Urinary bladder (tissue), 4 donors: ENCODE data around the gene BCL11A. TPM values are rescaled to one million over a fixed set of nuclear protein-coding genes. Genes with fewer than 3 reads are reported as not detected.

Experiments
- DNase-seq: peaks from one replicate; pipeline ENCODE4 v3.0.0-alpha.2; 2015; ENCODE audit errors: extremely low spot score
- H3K27ac ChIP-seq: one replicate; pipeline ENCODE4 v1.5.1; 2013; ENCODE audit warnings: low read depth, mild to moderate bottlenecking, moderate library complexity
- H3K36me3 ChIP-seq: one replicate; pipeline ENCODE4 v1.6.1; 2013; ENCODE audit warnings: mild to moderate bottlenecking, moderate library complexity; ENCODE audit not compliant: insufficient read depth
- H3K4me1 ChIP-seq: one replicate; pipeline ENCODE4 v1.6.1; 2013; ENCODE audit warnings: mild to moderate bottlenecking, moderate library complexity; ENCODE audit not compliant: insufficient read depth
- H3K4me3 ChIP-seq: one replicate; pipeline ENCODE4 v1.5.1; 2013; ENCODE audit warnings: low read depth, low read length
- WGBS: extraction: QIAGEN DNeasy Blood & Tissue Kit; methylation state at CpG from one replicate; pipeline ENCODE4 v1.1.7; 2013; 5-methylcytosine and 5-hydroxymethylcytosine counted together
- polyA plus RNA-seq: library from polyadenylated mRNA; stranded (reverse); fragments of 200-250 nt; gene quantifications from one replicate; pipeline ENCODE4 v1.2.3, GENCODE V29; 2013
- total RNA-seq: library from RNA; depleted of rRNA; stranded (reverse); fragments of >200 nt; gene quantifications from one replicate; pipeline ENCODE4 v1.2.3, GENCODE V29; 2014
- donor health status: healthy with polysubstance abuse.
- donor health status: healthy.

Gene BCL11A
- total and polyA plus RNA-seq, 2 donors, result 2.4 to 10.9 TPM

GRCh38 chr2:60412027-60412426 is 141.4 kb downstream of the BCL11A start:
- H3K4me1 ChIP-seq, result no peaks in the 10 kb centered on the region
- DNase-seq, result no peak
- no peak overlapping the region for H3K4me3 ChIP-seq
- no peak overlapping the region for H3K27ac ChIP-seq
- WGBS, result 90% methylated on average over 6 of the region's 6 CpGs
- no peaks in the 10 kb centered on the region for H3K36me3 ChIP-seq

- H3K4me3 ChIP-seq, result no peak overlapping the region
- 45% methylated on average over 3 of the region's 3 CpGs for WGBS
- H3K4me1 ChIP-seq, result no peaks in the 10 kb centered on the region
- no peaks in the 10 kb centered on the region for H3K36me3 ChIP-seq
- H3K27ac ChIP-seq, result no peak overlapping the region
- DNase-seq, result no peak
Observed at GRCh38 chr2:60411295-60411694, 142.2 kb downstream of the BCL11A start.

DNA sequence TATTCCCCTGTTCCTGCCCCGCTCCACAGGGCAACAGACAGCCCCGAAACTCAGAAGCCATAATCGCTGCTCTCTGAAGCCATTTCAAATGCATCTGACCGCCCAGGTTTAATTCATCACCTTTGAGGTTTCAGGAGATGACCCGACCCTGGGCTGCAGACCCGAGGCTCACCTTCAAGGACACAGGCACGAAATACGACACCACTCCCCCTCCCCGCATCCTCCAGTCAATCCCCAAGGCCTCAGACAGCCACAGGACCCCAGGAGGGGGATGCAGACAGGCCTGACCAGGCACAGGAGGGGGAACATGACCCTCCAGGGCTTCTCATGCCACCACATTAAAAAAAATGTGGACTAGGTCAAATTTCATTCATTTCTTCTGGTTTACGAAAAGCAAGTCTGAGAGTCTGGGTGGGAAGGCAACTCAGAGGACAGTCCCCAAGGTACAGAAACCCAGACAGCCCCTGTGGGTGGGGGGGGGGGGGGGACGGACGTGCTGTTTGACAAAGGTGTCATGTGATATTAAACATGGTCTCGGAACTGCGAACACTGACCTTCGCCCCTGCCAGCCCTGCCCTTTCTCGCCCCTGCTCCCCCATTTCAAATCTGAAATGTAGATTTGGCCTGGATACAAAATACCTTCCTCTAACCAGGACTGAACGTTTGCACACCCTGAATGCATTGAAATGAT is 142.9 kb downstream of the BCL11A start:
- DNase-seq, result no peak
- Histone ChIP-seq H3K4me1 (no peaks in the 10 kb centered on the region), H3K4me3 (no peak overlapping the region), H3K27ac (no peak overlapping the region), H3K36me3 (no peaks in the 10 kb centered on the region)
- 68% methylated on average over 17 of the region's 17 CpGs for WGBS

GRCh38 chr2:60409531-60409871 is 144.0 kb downstream of the BCL11A start:
- no peak for DNase-seq
- WGBS, result 84% methylated on average over 8 of the region's 8 CpGs
- no peaks in the 10 kb centered on the region for H3K4me1 ChIP-seq
- H3K36me3 ChIP-seq, result no peaks in the 10 kb centered on the region
- H3K27ac ChIP-seq, result no peak overlapping the region
- no peak overlapping the region for H3K4me3 ChIP-seq

GRCh38 chr2:60408811-60409530 is 144.5 kb downstream of the BCL11A start:
- no peak for DNase-seq
- H3K36me3 ChIP-seq, result no peaks in the 10 kb centered on the region
- H3K27ac ChIP-seq, result no peak overlapping the region
- H3K4me1 ChIP-seq, result no peaks in the 10 kb centered on the region
- H3K4me3 ChIP-seq, result no peak overlapping the region
- 80% methylated on average over 8 of the region's 8 CpGs for WGBS

- 95% methylated on average over 1 of the region's 1 CpG for WGBS
- H3K36me3 ChIP-seq, result no peaks in the 10 kb centered on the region
- no peak overlapping the region for H3K4me3 ChIP-seq
- no peaks in the 10 kb centered on the region for H3K4me1 ChIP-seq
- no peak overlapping the region for H3K27ac ChIP-seq
- DNase-seq, result no peak
Observed at GRCh38 chr2:60408207-60408606, 145.2 kb downstream of the BCL11A start.

- no peaks in the 10 kb centered on the region for H3K36me3 ChIP-seq
- no peak overlapping the region for H3K4me3 ChIP-seq
- DNase-seq, result no peak
- 27% methylated on average over 2 of the region's 2 CpGs for WGBS
- no peaks in the 10 kb centered on the region for H3K4me1 ChIP-seq
- no peak overlapping the region for H3K27ac ChIP-seq
Observed at GRCh38 chr2:60407398-60407797, 146.1 kb downstream of the BCL11A start.

- Histone ChIP-seq H3K4me1 (no peaks in the 10 kb centered on the region), H3K4me3 (no peak overlapping the region), H3K27ac (no peak overlapping the region), H3K36me3 (no peaks in the 10 kb centered on the region)
- 76% methylated on average over 7 of the region's 7 CpGs for WGBS
- no peak for DNase-seq
Observed at GRCh38 chr2:60406192-60406591, 147.3 kb downstream of the BCL11A start.

GRCh38 chr2:60405271-60405919 is 148.1 kb downstream of the BCL11A start:
- Histone ChIP-seq H3K36me3 (no peaks in the 10 kb centered on the region), H3K4me1 (no peaks in the 10 kb centered on the region), H3K27ac (no peak overlapping the region), H3K4me3 (no peak overlapping the region)
- no peak for DNase-seq
- WGBS, result 79% methylated on average over 7 of the region's 7 CpGs

Other genes with a start within 250 kb of the BCL11A start
- 31.9 TPM for gene PAPOLG, start 202.6 kb upstream of the BCL11A start, total RNA-seq
- 7.4 TPM for gene PAPOLG, start 202.6 kb upstream of the BCL11A start, polyA plus RNA-seq